ENCODE data around the gene ABHD2.
A peak's percentile ranks its signal among the peaks of the same experiment; 100 is the strongest.

The ABHD2 gene

GRCh38 chr15:89105147-89105546 lies 16.9 kb downstream of the ABHD2 start:
- H4K8ac ChIP-seq (ENCODE audit: low read depth, low read length): no peak overlapping the region
- H3K79me2 ChIP-seq (ENCODE audit: control insufficient read depth, insufficient read depth, low read length, poor library complexity): peaks cover 2% of the 10 kb centered on the region
- no peak overlapping the region for H3K4me2 ChIP-seq (ENCODE audit: low read length)
- no peaks in the 10 kb centered on the region for H3K9me3 ChIP-seq (ENCODE audit: insufficient read depth, low read depth, low read length)
- WGBS (ENCODE audit: extremely low coverage, insufficient coverage, insufficient read length): no CpG with 5 or more reads among the region's 4 CpGs
- H4K12ac ChIP-seq (ENCODE audit: low read depth, low read length): no peak overlapping the region
- peak overlapping the region; percentile 26 for H3K27ac ChIP-seq (ENCODE audit: low read depth, low read length)
- H3K36me3 ChIP-seq (ENCODE audit: control insufficient read depth in 1 of 2, insufficient read depth in 2 of 2, low read length in 2 of 2): peaks cover 0 to 3% of the 10 kb centered on the region in 2 experiments
- no peak overlapping the region for H4K91ac ChIP-seq (ENCODE audit: low read depth, low read length)
- H2AFZ ChIP-seq (ENCODE audit: insufficient read depth, low read length, poor library complexity): no peak overlapping the region
- DNase-seq: peak in 1 of 2 donors; percentile 60
- H3K14ac ChIP-seq (ENCODE audit: low read length): no peak overlapping the region
- no peak overlapping the region for H2BK12ac ChIP-seq (ENCODE audit: low read length)
- H2BK5ac ChIP-seq (ENCODE audit: low read depth, low read length, poor library complexity): no peak overlapping the region
- H3K9ac ChIP-seq (ENCODE audit: low read length): no peak overlapping the region
- no peak overlapping the region for H3K23ac ChIP-seq (ENCODE audit: low read length)
- no peak overlapping the region for H3K4me3 ChIP-seq (ENCODE audit: low read depth, low read length)
- H2BK120ac ChIP-seq (ENCODE audit: insufficient read depth, low read length, poor library complexity): no peak overlapping the region
- no peaks in the 10 kb centered on the region for H3K27me3 ChIP-seq (ENCODE audit: insufficient read depth, low read length)
- no peak overlapping the region for H3K18ac ChIP-seq (ENCODE audit: low read length)
- H3K4ac ChIP-seq (ENCODE audit: low read depth, low read length): no peak overlapping the region
- H3K79me1 ChIP-seq (ENCODE audit: low read length): peaks cover 16% of the 10 kb centered on the region
- H3K4me1 ChIP-seq (ENCODE audit: control insufficient read depth in 1 of 2, insufficient read depth in 2 of 2, low read length in 2 of 2): peaks cover 29 to 32% of the 10 kb centered on the region in 2 experiments
- H2AK5ac ChIP-seq (ENCODE audit: low read length): no peak overlapping the region

- Histone ChIP-seq H3K36me3 (ENCODE audit: control insufficient read depth in 1 of 2, insufficient read depth in 2 of 2, low read length in 2 of 2) (peaks cover 0 to 3% of the 10 kb centered on the region in 2 experiments), H3K4me3 (ENCODE audit: low read depth, low read length) (no peak overlapping the region), H2AK5ac (ENCODE audit: low read length) (no peak overlapping the region), H2AFZ (ENCODE audit: insufficient read depth, low read length, poor library complexity) (no peak overlapping the region), H2BK120ac (ENCODE audit: insufficient read depth, low read length, poor library complexity) (peak overlapping the region; percentile 1), H2BK5ac (ENCODE audit: low read depth, low read length, poor library complexity) (no peak overlapping the region), H3K4me2 (ENCODE audit: low read length) (no peak overlapping the region), H2BK12ac (ENCODE audit: low read length) (peak overlapping the region; percentile 46), H4K91ac (ENCODE audit: low read depth, low read length) (no peak overlapping the region), H3K18ac (ENCODE audit: low read length) (no peak overlapping the region), H4K12ac (ENCODE audit: low read depth, low read length) (no peak overlapping the region), H3K4ac (ENCODE audit: low read depth, low read length) (no peak overlapping the region), H3K79me1 (ENCODE audit: low read length) (peaks cover 16% of the 10 kb centered on the region), H3K9ac (ENCODE audit: low read length) (no peak overlapping the region), H3K9me3 (ENCODE audit: insufficient read depth, low read depth, low read length) (no peaks in the 10 kb centered on the region), H3K27ac (ENCODE audit: low read depth, low read length) (no peak overlapping the region), H3K79me2 (ENCODE audit: control insufficient read depth, insufficient read depth, low read length, poor library complexity) (peaks cover 2% of the 10 kb centered on the region), H3K14ac (ENCODE audit: low read length) (no peak overlapping the region), H4K8ac (ENCODE audit: low read depth, low read length) (no peak overlapping the region), H3K4me1 (ENCODE audit: control insufficient read depth in 1 of 2, insufficient read depth in 2 of 2, low read length in 2 of 2) (peaks cover 29 to 31% of the 10 kb centered on the region in 2 experiments), H3K27me3 (ENCODE audit: insufficient read depth, low read length) (no peaks in the 10 kb centered on the region), H3K23ac (ENCODE audit: low read length) (no peak overlapping the region)
- no peak for DNase-seq
- no CpG with 5 or more reads among the region's 11 CpGs for WGBS (ENCODE audit: extremely low coverage, insufficient coverage, insufficient read length)
These were observed 17.9 kb downstream of the ABHD2 start for GRCh38 chr15:89106200-89106599.

GRCh38 chr15:89107984-89108383 lies 19.7 kb downstream of the ABHD2 start:
- WGBS (ENCODE audit: extremely low coverage, insufficient coverage, insufficient read length): no CpG with 5 or more reads among the region's 5 CpGs
- no peak overlapping the region for H3K18ac ChIP-seq (ENCODE audit: low read length)

GRCh38 chr15:89108835-89109234 lies 20.6 kb downstream of the ABHD2 start:
- H4K12ac ChIP-seq (ENCODE audit: low read depth, low read length): no peak overlapping the region
- H3K4me3 ChIP-seq (ENCODE audit: low read depth, low read length): no peak overlapping the region
- H2BK12ac ChIP-seq (ENCODE audit: low read length): peak overlapping the region; percentile 15
- no peak overlapping the region for H3K14ac ChIP-seq (ENCODE audit: low read length)
- no peak overlapping the region for H2AFZ ChIP-seq (ENCODE audit: insufficient read depth, low read length, poor library complexity)
- peak overlapping the region; percentile 37 for H3K27ac ChIP-seq (ENCODE audit: low read depth, low read length)
- no peak overlapping the region for H3K4ac ChIP-seq (ENCODE audit: low read depth, low read length)
- H3K23ac ChIP-seq (ENCODE audit: low read length): no peak overlapping the region
- H3K4me2 ChIP-seq (ENCODE audit: low read length): peak overlapping the region; percentile 26
- peak overlapping the region; percentile 18 for H2BK5ac ChIP-seq (ENCODE audit: low read depth, low read length, poor library complexity)
- H4K91ac ChIP-seq (ENCODE audit: low read depth, low read length): peak overlapping the region; percentile 20
- peaks cover 2% of the 10 kb centered on the region for H3K79me2 ChIP-seq (ENCODE audit: control insufficient read depth, insufficient read depth, low read length, poor library complexity)
- no CpG with 5 or more reads among the region's 4 CpGs for WGBS (ENCODE audit: extremely low coverage, insufficient coverage, insufficient read length)
- no peak overlapping the region for H3K18ac ChIP-seq (ENCODE audit: low read length)
- peaks cover 0 to 3% of the 10 kb centered on the region in 2 experiments for H3K36me3 ChIP-seq (ENCODE audit: control insufficient read depth in 1 of 2, insufficient read depth in 2 of 2, low read length in 2 of 2)
- no peak overlapping the region for H3K9ac ChIP-seq (ENCODE audit: low read length)
- no peak for DNase-seq
- H3K4me1 ChIP-seq (ENCODE audit: control insufficient read depth in 1 of 2, insufficient read depth in 2 of 2, low read length in 2 of 2): peaks cover 30 to 38% of the 10 kb centered on the region in 2 experiments
- H4K8ac ChIP-seq (ENCODE audit: low read depth, low read length): no peak overlapping the region
- H2BK120ac ChIP-seq (ENCODE audit: insufficient read depth, low read length, poor library complexity): no peak overlapping the region
- H3K79me1 ChIP-seq (ENCODE audit: low read length): peaks cover 11% of the 10 kb centered on the region
- H2AK5ac ChIP-seq (ENCODE audit: low read length): no peak overlapping the region
- H3K9me3 ChIP-seq (ENCODE audit: insufficient read depth, low read depth, low read length): no peaks in the 10 kb centered on the region
- no peaks in the 10 kb centered on the region for H3K27me3 ChIP-seq (ENCODE audit: insufficient read depth, low read length)

More at GRCh38 chr15:89107984-89108383, 19.7 kb downstream of the ABHD2 start:
- Histone ChIP-seq H3K14ac (ENCODE audit: low read length) (no peak overlapping the region), H4K91ac (ENCODE audit: low read depth, low read length) (no peak overlapping the region), H3K4me2 (ENCODE audit: low read length) (no peak overlapping the region), H3K9me3 (ENCODE audit: insufficient read depth, low read depth, low read length) (no peaks in the 10 kb centered on the region), H2AFZ (ENCODE audit: insufficient read depth, low read length, poor library complexity) (no peak overlapping the region), H3K4me1 (ENCODE audit: control insufficient read depth in 1 of 2, insufficient read depth in 2 of 2, low read length in 2 of 2) (peaks cover 31 to 36% of the 10 kb centered on the region in 2 experiments), H3K79me2 (ENCODE audit: control insufficient read depth, insufficient read depth, low read length, poor library complexity) (peaks cover 2% of the 10 kb centered on the region), H2BK5ac (ENCODE audit: low read depth, low read length, poor library complexity) (no peak overlapping the region), H2AK5ac (ENCODE audit: low read length) (no peak overlapping the region), H3K23ac (ENCODE audit: low read length) (no peak overlapping the region), H3K27me3 (ENCODE audit: insufficient read depth, low read length) (no peaks in the 10 kb centered on the region), H4K12ac (ENCODE audit: low read depth, low read length) (no peak overlapping the region), H4K8ac (ENCODE audit: low read depth, low read length) (no peak overlapping the region), H3K36me3 (ENCODE audit: control insufficient read depth in 1 of 2, insufficient read depth in 2 of 2, low read length in 2 of 2) (peaks cover 0 to 3% of the 10 kb centered on the region in 2 experiments), H3K4ac (ENCODE audit: low read depth, low read length) (no peak overlapping the region), H3K9ac (ENCODE audit: low read length) (no peak overlapping the region), H3K4me3 (ENCODE audit: low read depth, low read length) (no peak overlapping the region), H3K79me1 (ENCODE audit: low read length) (peaks cover 14% of the 10 kb centered on the region), H2BK120ac (ENCODE audit: insufficient read depth, low read length, poor library complexity) (no peak overlapping the region), H2BK12ac (ENCODE audit: low read length) (no peak overlapping the region), H3K27ac (ENCODE audit: low read depth, low read length) (peak overlapping the region; percentile 8)
- DNase-seq: peak in 1 of 2 donors; percentile 67
